ENCODE results near the gene NPAS3.

DNA sequence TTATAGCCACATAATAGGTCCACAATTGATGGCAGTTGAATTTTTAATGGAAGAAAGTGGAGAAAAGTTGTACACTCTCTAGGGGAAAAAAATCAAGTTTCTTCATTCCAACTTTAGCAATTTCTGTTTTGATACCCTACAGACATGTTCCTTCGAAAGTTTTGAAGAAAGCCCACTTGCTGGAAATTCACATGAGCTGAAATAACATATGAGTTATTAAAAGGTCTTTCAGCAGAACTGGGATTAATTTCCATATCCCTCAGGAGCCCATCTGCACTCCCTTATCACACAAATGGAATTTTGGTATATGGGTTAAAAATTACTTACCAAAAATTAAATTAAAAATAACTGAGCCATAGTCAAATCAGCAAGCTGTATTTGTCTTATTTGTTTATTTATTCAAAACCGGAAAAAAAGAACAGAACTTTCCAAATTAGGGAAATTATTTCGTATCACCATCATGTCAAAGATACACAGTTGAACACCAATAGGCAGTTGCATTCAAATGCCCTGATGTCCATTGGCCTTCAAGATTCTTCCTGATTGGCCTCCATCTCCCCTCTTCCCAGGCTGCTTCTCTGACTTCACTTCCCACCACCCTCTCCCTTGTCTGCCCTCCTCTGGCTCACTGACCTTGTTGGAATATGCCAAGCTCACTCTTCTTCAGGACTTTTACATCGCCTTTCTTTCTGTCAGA, 566.7 kb downstream of the NPAS3 start:
- TF ChIP-seq, protein P1, sequence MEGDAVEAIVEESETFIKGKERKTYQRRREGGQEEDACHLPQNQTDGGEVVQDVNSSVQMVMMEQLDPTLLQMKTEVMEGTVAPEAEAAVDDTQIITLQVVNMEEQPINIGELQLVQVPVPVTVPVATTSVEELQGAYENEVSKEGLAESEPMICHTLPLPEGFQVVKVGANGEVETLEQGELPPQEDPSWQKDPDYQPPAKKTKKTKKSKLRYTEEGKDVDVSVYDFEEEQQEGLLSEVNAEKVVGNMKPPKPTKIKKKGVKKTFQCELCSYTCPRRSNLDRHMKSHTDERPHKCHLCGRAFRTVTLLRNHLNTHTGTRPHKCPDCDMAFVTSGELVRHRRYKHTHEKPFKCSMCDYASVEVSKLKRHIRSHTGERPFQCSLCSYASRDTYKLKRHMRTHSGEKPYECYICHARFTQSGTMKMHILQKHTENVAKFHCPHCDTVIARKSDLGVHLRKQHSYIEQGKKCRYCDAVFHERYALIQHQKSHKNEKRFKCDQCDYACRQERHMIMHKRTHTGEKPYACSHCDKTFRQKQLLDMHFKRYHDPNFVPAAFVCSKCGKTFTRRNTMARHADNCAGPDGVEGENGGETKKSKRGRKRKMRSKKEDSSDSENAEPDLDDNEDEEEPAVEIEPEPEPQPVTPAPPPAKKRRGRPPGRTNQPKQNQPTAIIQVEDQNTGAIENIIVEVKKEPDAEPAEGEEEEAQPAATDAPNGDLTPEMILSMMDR (IDR thresholded peaks at IDR 0.05; ENCODE audit: insufficient read depth, low read length) = no peak
- TF ChIP-seq GABPA (IDR thresholded peaks at IDR 0.05; ENCODE audit: low read depth) (no peak), POLR2AphosphoS5 (IDR thresholded peaks at IDR 0.05; ENCODE audit: low read depth) (no peak)
- TF ChIP-seq, protein P2, sequence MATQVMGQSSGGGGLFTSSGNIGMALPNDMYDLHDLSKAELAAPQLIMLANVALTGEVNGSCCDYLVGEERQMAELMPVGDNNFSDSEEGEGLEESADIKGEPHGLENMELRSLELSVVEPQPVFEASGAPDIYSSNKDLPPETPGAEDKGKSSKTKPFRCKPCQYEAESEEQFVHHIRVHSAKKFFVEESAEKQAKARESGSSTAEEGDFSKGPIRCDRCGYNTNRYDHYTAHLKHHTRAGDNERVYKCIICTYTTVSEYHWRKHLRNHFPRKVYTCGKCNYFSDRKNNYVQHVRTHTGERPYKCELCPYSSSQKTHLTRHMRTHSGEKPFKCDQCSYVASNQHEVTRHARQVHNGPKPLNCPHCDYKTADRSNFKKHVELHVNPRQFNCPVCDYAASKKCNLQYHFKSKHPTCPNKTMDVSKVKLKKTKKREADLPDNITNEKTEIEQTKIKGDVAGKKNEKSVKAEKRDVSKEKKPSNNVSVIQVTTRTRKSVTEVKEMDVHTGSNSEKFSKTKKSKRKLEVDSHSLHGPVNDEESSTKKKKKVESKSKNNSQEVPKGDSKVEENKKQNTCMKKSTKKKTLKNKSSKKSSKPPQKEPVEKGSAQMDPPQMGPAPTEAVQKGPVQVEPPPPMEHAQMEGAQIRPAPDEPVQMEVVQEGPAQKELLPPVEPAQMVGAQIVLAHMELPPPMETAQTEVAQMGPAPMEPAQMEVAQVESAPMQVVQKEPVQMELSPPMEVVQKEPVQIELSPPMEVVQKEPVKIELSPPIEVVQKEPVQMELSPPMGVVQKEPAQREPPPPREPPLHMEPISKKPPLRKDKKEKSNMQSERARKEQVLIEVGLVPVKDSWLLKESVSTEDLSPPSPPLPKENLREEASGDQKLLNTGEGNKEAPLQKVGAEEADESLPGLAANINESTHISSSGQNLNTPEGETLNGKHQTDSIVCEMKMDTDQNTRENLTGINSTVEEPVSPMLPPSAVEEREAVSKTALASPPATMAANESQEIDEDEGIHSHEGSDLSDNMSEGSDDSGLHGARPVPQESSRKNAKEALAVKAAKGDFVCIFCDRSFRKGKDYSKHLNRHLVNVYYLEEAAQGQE (IDR thresholded peaks at IDR 0.05; ENCODE audit: insufficient replicate concordance, low read depth) = no peak

Data from HL-60 (cell line).